Measurements from ENCODE around the gene REPIN1. TPM values are rescaled to one million over a fixed set of nuclear protein-coding genes. Genes with fewer than 3 reads are reported as not detected.
A peak's percentile ranks its signal among the peaks of the same experiment; 100 is the strongest.

The REPIN1 gene
- total and polyA plus RNA-seq, 9 of the 15 experiments (the other 6 are each of a cell fraction or from before 2014, with no cell fraction given): 8.1 to 283 (median 94.3) TPM

- TF ChIP-seq ZNF398 (CRISPR knock-in tag; IDR thresholded peaks at IDR 0.05) (no peak), ZNF586 (CRISPR knock-in tag; conservative IDR thresholded peaks at IDR 0.05) (no peak), NFIC (IDR thresholded peaks at IDR 0.05) (peak; percentile 88), MLX (CRISPR knock-in tag; conservative IDR thresholded peaks at IDR 0.05) (no peak), IRF2 (CRISPR knock-in tag; IDR thresholded peaks at IDR 0.05) (no peak), USF1 (CRISPR knock-in tag; IDR thresholded peaks at IDR 0.05) (peak; percentile 6; the same call in 1 of the 2 replicates), ZNF134 (CRISPR knock-in tag; conservative IDR thresholded peaks at IDR 0.05) (no peak), ZNF785 (CRISPR knock-in tag; IDR thresholded peaks at IDR 0.05) (no peak), ZBTB17 (CRISPR knock-in tag; IDR thresholded peaks at IDR 0.05) (0 out of 2 replicates have a peak, but pooled peaks have one; percentile 41), BHLHE40 (IDR thresholded peaks at IDR 0.05; ENCODE audit: low read length) (peak; percentile 64), ELF2 (CRISPR knock-in tag; IDR thresholded peaks at IDR 0.05) (peak; percentile 86), ZBTB12 (CRISPR knock-in tag; IDR thresholded peaks at IDR 0.05) (no peak), ZFP1 (CRISPR knock-in tag; IDR thresholded peaks at IDR 0.05) (no peak; the same call in 1 of the 2 replicates), ATF1 (CRISPR knock-in tag; IDR thresholded peaks at IDR 0.05) (no peak), ATF1 (tag; IDR thresholded peaks at IDR 0.05) (peak; percentile 92), ELF4 (CRISPR knock-in tag; IDR thresholded peaks at IDR 0.05) (no peak), TCF7L2 (IDR thresholded peaks at IDR 0.05; ENCODE audit: low read depth, low read length) (no peak; the same call in 1 of the 2 replicates), CCNT2 (IDR thresholded peaks at IDR 0.05; ENCODE audit: borderline replicate concordance, extremely low read depth, insufficient read length, low read depth, low read length) (peak; percentile 99), FOS (IDR thresholded peaks at IDR 0.05; ENCODE audit: extremely low read depth, insufficient read length) (no peak), ARHGAP35 (IDR thresholded peaks at IDR 0.05; ENCODE audit: partially characterized antibody) (no peak), TCF15 (CRISPR knock-in tag; IDR thresholded peaks at IDR 0.05) (no peak), ZNF280B (CRISPR knock-in tag; IDR thresholded peaks at IDR 0.05) (peak; percentile 53; the same call in 1 of the 2 replicates), ZBTB1 (CRISPR knock-in tag; IDR thresholded peaks at IDR 0.05; ENCODE audit: borderline replicate concordance, low read depth) (no peak; the same call in 1 of the 2 replicates)
Observed at GRCh38 chr7:150404805-150405583, 36.4 kb downstream of the REPIN1 start (continued).

Data from K562 (cell line).